Duodenal mucosa (tissue), 2 donors: ENCODE data around the gene NAMPT.

Experiments used
- H3K27ac ChIP-seq: one replicate; pipeline ENCODE4 v1.7.0; 2013; ENCODE audit warnings: low read depth, low read length
- H3K27me3 ChIP-seq, 2 donors: one replicate each; pipeline ENCODE4 v1.7.0; 2013; ENCODE audit warnings: low read length in 2 of 2, control low read depth in 1 of 2; ENCODE audit not compliant: insufficient read depth in 2 of 2, control insufficient read depth in 1 of 2
- H3K36me3 ChIP-seq, 2 donors: one replicate each; pipeline ENCODE4 v1.7.0; 2013; ENCODE audit warnings: low read length in 2 of 2, control low read depth in 1 of 2; ENCODE audit not compliant: insufficient read depth in 2 of 2, control insufficient read depth in 1 of 2
- H3K4me1 ChIP-seq, 2 donors: one replicate each; pipeline ENCODE4 v1.7.0; 2013; ENCODE audit warnings: low read length in 2 of 2, control low read depth in 1 of 2; ENCODE audit not compliant: insufficient read depth in 2 of 2, control insufficient read depth in 1 of 2
- H3K4me3 ChIP-seq, 2 donors: one replicate each; pipeline ENCODE4 v1.7.0; 2013; ENCODE audit warnings: low read length in 2 of 2, low read depth in 1 of 2
- H3K9ac ChIP-seq, 2 donors: one replicate each; pipeline ENCODE4 v1.7.0; 2013; ENCODE audit warnings: low read length in 2 of 2, low read depth in 1 of 2
- H3K9me3 ChIP-seq, 2 donors: one replicate each; pipeline ENCODE4 v1.7.0; 2013; ENCODE audit warnings: low read length in 2 of 2, control low read depth in 1 of 2; ENCODE audit not compliant: control insufficient read depth in 1 of 2

The NAMPT gene

DNA sequence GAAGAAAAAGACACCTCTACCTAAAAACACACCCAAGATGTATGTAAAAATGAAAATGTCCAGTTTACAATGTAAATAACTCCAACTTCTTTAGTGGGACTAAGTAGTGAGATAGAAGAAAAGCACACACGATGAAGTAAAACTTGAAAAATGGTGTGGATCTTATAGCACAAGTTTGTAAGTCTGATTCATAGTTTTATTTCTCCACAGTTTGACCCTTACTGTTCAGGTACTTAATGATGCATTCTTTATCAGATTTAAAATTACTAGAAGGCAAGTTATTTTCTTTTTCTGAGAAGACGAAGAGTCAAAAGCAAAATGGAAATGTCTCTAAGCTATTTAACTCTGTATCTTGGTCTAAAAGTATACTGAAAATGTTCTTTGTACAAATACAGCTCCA lies 6.1 kb downstream of the NAMPT start:
- no peak overlapping the region for H3K4me3 ChIP-seq
- H3K27me3 ChIP-seq, result no peaks in the 10 kb centered on the region
- no peak overlapping the region for H3K9ac ChIP-seq
- H3K4me1 ChIP-seq, result peaks cover 0 to 28% of the 10 kb centered on the region in 2 donors
- H3K27ac ChIP-seq, result no peak overlapping the region
- peaks cover 6 to 25% of the 10 kb centered on the region in 2 donors for H3K36me3 ChIP-seq
- no peaks in the 10 kb centered on the region for H3K9me3 ChIP-seq

DNA sequence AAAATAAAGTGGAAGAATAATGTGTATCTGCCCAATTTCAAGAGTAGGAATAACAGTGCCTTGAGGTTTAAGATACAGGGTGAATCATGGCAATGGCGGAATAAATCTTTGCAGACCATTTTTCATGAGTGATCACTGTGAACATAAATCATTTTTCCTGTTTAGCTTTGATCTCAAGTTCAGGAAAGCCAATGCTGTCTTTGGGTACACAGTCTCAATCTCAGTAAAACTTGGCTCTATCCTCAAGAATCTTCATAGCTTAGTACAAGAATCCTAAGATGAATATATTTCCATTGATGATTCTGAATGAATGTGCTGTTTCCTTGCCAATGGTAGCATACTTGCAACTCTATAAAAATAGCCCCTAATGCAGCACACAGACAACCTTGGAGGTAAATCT lies 6.8 kb downstream of the NAMPT start:
- H3K4me1 ChIP-seq, result peaks cover 0 to 26% of the 10 kb centered on the region in 2 donors
- H3K4me3 ChIP-seq, result no peak overlapping the region
- no peak overlapping the region for H3K27ac ChIP-seq
- no peak overlapping the region for H3K9ac ChIP-seq
- no peaks in the 10 kb centered on the region for H3K9me3 ChIP-seq
- peaks cover 6 to 25% of the 10 kb centered on the region in 2 donors for H3K36me3 ChIP-seq
- H3K27me3 ChIP-seq, result no peaks in the 10 kb centered on the region

DNA sequence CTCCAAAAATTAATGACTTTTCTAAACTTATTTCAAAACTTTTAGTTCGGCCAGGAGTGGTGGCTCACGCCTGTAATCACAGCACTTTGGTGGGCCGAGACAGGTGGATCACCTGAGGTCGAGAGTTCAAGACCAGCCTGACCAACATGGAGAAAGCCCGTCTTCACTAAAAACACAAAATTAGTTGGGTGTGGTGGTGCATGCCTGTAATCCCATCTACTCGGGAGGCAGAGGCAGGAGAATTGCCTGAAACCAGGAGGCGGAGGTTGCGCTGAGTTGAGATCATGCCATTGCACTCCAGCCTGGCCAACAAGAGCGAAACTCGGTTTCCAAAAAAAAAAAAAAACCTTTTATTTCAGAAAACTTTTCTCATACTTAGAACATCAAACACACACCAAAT lies 8.3 kb downstream of the NAMPT start:
- Histone ChIP-seq H3K9me3 (no peaks in the 10 kb centered on the region), H3K27ac (no peak overlapping the region), H3K4me1 (peaks cover 0 to 12% of the 10 kb centered on the region in 2 donors), H3K4me3 (no peak overlapping the region), H3K9ac (no peak overlapping the region), H3K36me3 (peaks cover 6 to 25% of the 10 kb centered on the region in 2 donors), H3K27me3 (no peaks in the 10 kb centered on the region)

DNA sequence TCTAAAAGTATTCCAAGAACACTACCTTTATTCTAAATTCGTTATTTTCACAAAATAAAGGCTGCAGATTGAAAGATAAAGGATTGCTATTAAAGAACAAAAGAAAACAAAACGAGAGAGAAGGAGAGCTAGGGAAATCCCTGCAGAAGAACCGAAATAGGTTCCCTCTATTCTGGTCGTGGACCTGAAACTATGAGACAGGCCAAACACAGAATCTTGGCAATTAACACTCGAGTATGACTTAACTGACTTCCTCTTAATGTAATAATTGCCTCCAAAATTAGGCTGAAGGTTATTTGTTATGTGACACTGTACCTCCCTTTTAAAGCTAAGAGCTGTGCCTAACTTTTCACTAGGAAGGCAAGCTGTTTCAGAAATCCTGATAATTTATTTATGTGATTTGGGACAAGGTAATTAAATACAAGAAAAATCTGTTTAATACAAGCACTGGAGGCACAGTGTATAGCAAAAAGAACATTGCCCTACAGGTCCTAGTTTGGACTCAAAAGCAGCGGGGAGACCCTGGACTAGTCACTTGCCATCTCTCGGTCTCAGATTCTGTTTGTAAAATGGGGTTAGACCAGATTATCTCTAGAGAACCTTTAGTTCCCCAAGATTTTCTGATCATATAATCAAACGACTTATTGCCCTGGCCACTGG lies 11.6 kb downstream of the NAMPT start:
- Histone ChIP-seq H3K36me3 (peaks cover 24 to 51% of the 10 kb centered on the region in 2 donors), H3K4me3 (no peak overlapping the region), H3K27ac (no peak overlapping the region), H3K27me3 (no peaks in the 10 kb centered on the region), H3K4me1 (no peaks in the 10 kb centered on the region), H3K9ac (no peak overlapping the region), H3K9me3 (no peaks in the 10 kb centered on the region)

DNA sequence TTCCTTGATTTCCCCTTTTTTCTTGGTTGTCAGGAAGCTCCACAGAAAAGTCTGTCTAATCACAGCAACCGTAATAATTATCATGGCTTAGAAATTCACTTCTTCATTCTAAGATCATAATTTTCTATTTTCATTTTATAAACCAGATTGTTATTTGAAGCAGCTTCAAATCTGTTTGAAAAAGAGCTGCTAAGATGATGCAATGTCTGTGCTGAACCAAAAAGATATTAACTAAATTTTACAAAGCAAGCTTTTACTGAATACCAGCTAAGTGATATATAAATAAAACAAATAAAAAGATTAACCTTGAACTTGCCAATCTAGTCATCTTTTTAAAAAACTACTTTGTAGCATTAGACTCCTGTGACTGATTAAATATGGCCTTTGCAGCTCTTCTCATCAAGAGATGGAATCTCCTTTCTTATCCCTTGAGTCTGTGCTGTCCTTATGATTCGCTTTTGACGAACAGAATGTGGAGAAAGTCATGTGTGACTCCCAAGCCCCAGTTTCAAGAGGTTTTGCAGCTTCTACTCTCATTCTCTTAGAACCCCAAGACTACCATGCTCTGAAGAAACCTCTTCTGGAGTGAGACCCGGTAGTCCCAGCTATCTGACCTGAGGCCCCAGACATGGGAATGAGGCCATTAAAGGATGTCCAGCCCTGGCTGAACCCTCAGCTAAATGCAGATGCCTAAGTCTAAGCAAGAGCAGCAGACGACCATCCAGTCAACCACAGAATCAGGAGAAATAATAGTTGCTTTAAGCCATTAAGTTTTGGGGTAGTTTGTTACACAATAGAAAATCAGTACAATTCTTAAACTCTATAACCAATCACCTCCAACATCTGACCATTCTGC lies 14.4 kb downstream of the NAMPT start:
- Histone ChIP-seq H3K36me3 (peaks cover 24 to 44% of the 10 kb centered on the region in 2 donors), H3K9me3 (no peaks in the 10 kb centered on the region), H3K4me3 (no peak overlapping the region), H3K4me1 (no peaks in the 10 kb centered on the region), H3K9ac (no peak overlapping the region), H3K27me3 (no peaks in the 10 kb centered on the region), H3K27ac (no peak overlapping the region)

DNA sequence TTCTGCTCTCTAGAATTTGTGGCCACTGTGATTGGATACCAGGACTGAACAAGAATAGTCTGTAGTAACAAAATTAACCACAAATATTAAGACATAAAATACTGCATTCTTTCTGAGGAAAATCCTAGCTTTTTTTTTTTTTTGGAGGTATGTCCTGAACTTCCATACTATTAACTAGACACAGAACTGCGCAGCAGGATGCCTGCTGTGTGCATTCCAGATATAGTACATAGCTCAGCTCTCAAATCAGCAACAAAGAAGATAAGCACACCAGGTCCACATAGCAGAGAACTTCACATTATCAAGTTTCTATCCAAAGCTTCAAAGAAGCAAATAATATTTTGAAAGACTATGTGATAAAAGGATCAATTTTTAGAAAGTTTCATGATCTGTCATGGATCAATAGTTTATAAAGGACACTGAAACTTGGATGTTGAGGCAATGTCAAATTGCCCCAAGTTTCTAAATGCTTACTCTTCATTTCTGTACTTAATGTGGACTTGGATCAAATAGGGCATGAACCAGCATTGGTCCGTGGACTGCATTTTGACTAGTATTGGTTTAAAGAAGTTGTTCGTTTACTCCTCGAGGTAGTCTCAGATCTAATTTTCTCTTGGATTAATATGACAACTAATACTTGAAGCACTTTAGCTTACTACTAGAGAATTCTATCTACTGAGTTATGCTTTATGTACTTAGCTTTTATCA lies 15.4 kb downstream of the NAMPT start:
- Histone ChIP-seq H3K36me3 (peaks cover 21 to 44% of the 10 kb centered on the region in 2 donors), H3K4me1 (no peaks in the 10 kb centered on the region), H3K27me3 (no peaks in the 10 kb centered on the region), H3K4me3 (no peak overlapping the region), H3K9ac (no peak overlapping the region), H3K27ac (no peak overlapping the region), H3K9me3 (no peaks in the 10 kb centered on the region)

DNA sequence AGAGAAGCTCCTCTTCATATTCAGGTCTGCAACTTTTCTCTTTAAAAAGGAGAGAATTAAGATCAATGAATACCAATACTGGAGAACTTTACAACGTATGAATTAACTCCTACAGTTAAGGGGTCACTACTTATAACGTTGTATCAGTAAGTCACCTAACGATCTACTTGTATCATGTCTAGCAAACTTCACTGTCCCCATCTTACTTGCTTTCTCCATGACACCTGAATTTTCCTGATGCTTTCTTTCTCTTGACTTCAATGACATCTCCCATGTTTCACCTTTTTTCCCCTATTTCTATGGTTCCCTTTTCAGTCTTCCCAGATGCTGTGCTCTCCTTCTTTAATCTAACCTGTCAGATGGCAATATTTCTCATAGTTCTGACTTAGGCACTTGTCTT lies 19.6 kb downstream of the NAMPT start:
- H3K9me3 ChIP-seq, result no peaks in the 10 kb centered on the region
- H3K9ac ChIP-seq, result no peak overlapping the region
- H3K36me3 ChIP-seq, result peaks cover 20 to 51% of the 10 kb centered on the region in 2 donors
- no peak overlapping the region for H3K4me3 ChIP-seq
- H3K4me1 ChIP-seq, result no peaks in the 10 kb centered on the region
- no peaks in the 10 kb centered on the region for H3K27me3 ChIP-seq
- H3K27ac ChIP-seq, result no peak overlapping the region

DNA sequence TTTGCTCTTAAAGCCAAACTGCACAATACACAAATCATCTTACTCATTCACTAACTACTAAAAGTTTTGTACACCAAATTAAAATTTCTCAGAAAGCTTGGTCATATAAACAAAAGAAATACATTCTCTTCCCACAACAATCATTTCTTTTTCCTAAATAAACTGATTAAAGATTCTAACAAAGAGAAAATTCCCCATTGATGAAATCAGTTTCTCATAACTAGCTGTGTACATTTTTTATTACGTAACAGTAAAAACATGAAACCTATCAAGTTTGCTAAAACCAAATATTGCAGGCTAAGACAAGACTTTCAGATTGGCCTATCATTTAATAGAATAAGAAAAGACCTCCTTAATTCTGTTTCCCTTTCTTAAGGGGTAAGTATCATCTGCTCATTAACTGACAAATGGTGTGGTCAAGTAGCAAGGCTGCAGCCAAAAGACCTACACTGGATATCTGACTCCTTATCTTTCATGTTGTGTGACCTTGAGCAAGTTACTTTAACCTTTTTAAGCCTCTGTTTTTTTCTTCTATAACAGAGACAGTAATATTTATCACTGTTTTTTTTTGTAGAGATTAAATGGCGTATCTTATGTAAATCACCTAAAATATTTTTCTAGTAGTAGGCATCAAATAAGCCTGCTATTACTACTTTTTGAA lies 22.4 kb downstream of the NAMPT start:
- Histone ChIP-seq H3K36me3 (peaks cover 12 to 59% of the 10 kb centered on the region in 2 donors), H3K27me3 (no peaks in the 10 kb centered on the region), H3K27ac (no peak overlapping the region), H3K9me3 (no peaks in the 10 kb centered on the region), H3K4me1 (no peaks in the 10 kb centered on the region), H3K4me3 (no peak overlapping the region), H3K9ac (no peak overlapping the region)

DNA sequence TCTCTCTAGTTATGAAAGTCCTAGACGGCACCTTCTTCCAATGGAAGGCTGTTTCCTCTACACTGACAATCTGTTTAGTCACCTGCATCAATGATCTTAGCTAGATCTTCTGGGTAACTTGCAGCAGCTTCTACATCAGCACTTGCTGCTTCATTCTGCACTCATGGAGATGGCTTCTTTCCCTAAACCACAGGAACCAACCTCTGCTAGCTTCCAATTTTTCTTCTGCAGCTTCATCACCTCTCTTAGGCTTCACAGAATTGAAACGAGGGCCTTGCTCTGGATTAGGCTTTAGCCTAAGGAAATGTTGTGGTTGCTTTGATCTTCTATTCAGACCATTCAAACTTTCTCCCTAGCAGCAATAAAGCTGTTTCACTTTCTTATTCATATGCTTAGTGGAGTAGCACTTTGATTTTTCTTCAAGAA lies 24.6 kb downstream of the NAMPT start:
- no peaks in the 10 kb centered on the region for H3K9me3 ChIP-seq
- no peak overlapping the region for H3K9ac ChIP-seq
- H3K27ac ChIP-seq, result no peak overlapping the region
- H3K36me3 ChIP-seq, result peaks cover 9 to 53% of the 10 kb centered on the region in 2 donors
- no peaks in the 10 kb centered on the region for H3K27me3 ChIP-seq
- no peak overlapping the region for H3K4me3 ChIP-seq
- H3K4me1 ChIP-seq, result no peaks in the 10 kb centered on the region
